GM12878 (cell line): ENCODE results near the gene NFE2L2. TPM values are rescaled to one million over a fixed set of nuclear protein-coding genes. Genes with fewer than 3 reads are reported as not detected.

Experiments used
- ATAC-seq: fragments of 200-7000 bp; cut with Tn5 transposase; 3 replicates; pipeline ENCODE4 v1.9.1; 2020; ENCODE audit warnings: mild to moderate bottlenecking, moderate library complexity
- BruUV-seq: library from RNA; stranded (reverse); fragments of 400-500 nt; replicated peaks from 2 replicates; lab custom pipeline; 2021; lab: Mats Ljungman, UMichigan
- CTCF ChIA-PET: fragments of 300-600 bp; sonication (Branson Sonifier 250); formaldehyde crosslinking; extraction: SDS; loops from one replicate; lab custom pipeline; 2021; ENCODE audit warnings: inconsistent platforms; lab: Yijun Ruan, JAX
- POLR2A ChIA-PET: fragments of 350-600 bp; formaldehyde crosslinking; extraction: SDS; loops from one replicate; lab custom pipeline; 2021; ENCODE audit warnings: inconsistent platforms; lab: Charles Lee
- RAD21 ChIA-PET: fragments of 300-600 bp; sonication (Branson Sonifier 250); formaldehyde crosslinking; loops from one replicate; lab custom pipeline; 2023; ENCODE audit warnings: antibody characterized with exemption; ENCODE audit not compliant: unreplicated experiment; lab: Charles Lee
- SMC1A ChIA-PET: fragments of 300-600 bp; sonication (Branson Sonifier 250); formaldehyde crosslinking; loops from one replicate; lab custom pipeline; 2023; ENCODE audit not compliant: unreplicated experiment, uncharacterized antibody; lab: Charles Lee
- DNase-seq: peaks from one replicate; pipeline ENCODE4 v3.0.0-alpha.2; 2011; ENCODE audit warnings: low read depth, low spot score
- FAIRE-seq: peaks from 3 replicates; lab custom pipeline; 2011; peaks lifted over from hg19 to GRCh38; lab: Jason Lieb, UNC
- H2AFZ ChIP-seq: 2 replicates; pipeline ENCODE4 v1.6.0; 2011; ENCODE audit warnings: low read depth, low read length, control low read depth; ENCODE audit not compliant: control insufficient read depth
- H3K27ac ChIP-seq: 2 replicates; pipeline ENCODE4 v1.5.1; 2011; ENCODE audit warnings: control low read depth; ENCODE audit not compliant: control insufficient read depth, insufficient read depth
- H3K27me3 ChIP-seq, 2 experiments: replicated peaks in 1 of 2; 2 replicates each; pipeline versions ENCODE4 v1.6.0 to v1.6.1; 2011; ENCODE audit warnings: low read length in 1 of 2; ENCODE audit not compliant: control insufficient read depth in 2 of 2, insufficient read depth in 2 of 2
- H3K36me3 ChIP-seq, 2 experiments: 2 replicates each; pipeline ENCODE4 v1.5.1; 2011; ENCODE audit warnings: low read length in 1 of 2; ENCODE audit not compliant: control insufficient read depth in 2 of 2, insufficient read depth in 2 of 2
- H3K4me1 ChIP-seq: 2 replicates; pipeline ENCODE4 v1.6.1; 2011; ENCODE audit warnings: mild to moderate bottlenecking, low read length, moderate library complexity, mixed read lengths; ENCODE audit not compliant: control insufficient read depth, insufficient read depth
- H3K4me2 ChIP-seq: 2 replicates; pipeline ENCODE4 v1.6.0; 2011; ENCODE audit warnings: control low read depth; ENCODE audit not compliant: control insufficient read depth, insufficient read depth
- H3K4me3 ChIP-seq: fragments of 200-600 bp; sonication (generic); 2 replicates; pipeline ENCODE4 v1.5.1; 2016
- H3K79me2 ChIP-seq: 2 replicates; pipeline ENCODE4 v1.6.0; 2011; ENCODE audit warnings: low read length; ENCODE audit not compliant: control insufficient read depth, insufficient read depth
- H3K9ac ChIP-seq: 2 replicates; pipeline ENCODE4 v1.8.0; 2011; ENCODE audit warnings: low read length, control low read depth, mixed read lengths; ENCODE audit not compliant: control insufficient read depth, insufficient read depth
- H3K9me3 ChIP-seq: replicated peaks from 3 replicates; pipeline ENCODE4 v1.5.1; 2011; ENCODE audit warnings: mild to moderate bottlenecking, low read length; ENCODE audit not compliant: control insufficient read depth, insufficient read depth
- H4K20me1 ChIP-seq: 2 replicates; pipeline ENCODE4 v1.6.0; 2011; ENCODE audit not compliant: control insufficient read depth, insufficient read depth
- CBX3 ChIP-seq: fragments of 200-600 bp; sonication (generic); IDR thresholded peaks from 2 replicates; pipeline ENCODE4 v1.6.1; 2016; ENCODE audit warnings: low read depth, borderline replicate concordance
- IKZF2 ChIP-seq, 2 experiments: fragments of 450-650 bp; IDR thresholded peaks; 2 replicates each; pipeline ENCODE4 v1.6.1; 2017; ENCODE audit warnings: mild to moderate bottlenecking in 2 of 2, moderate library complexity in 2 of 2
- RAD51 ChIP-seq: fragments of 450-650 bp; IDR thresholded peaks from 2 replicates; pipeline ENCODE4 v1.6.1; 2016; ENCODE audit warnings: moderate library complexity, mild to moderate bottlenecking, inconsistent platforms
- RB1 ChIP-seq: fragments of 450-650 bp; formaldehyde crosslinking; IDR thresholded peaks from 2 replicates; pipeline ENCODE4 v1.6.1; 2017; ENCODE audit warnings: mild to moderate bottlenecking, borderline replicate concordance
- SMARCA5 ChIP-seq: fragments of 450-650 bp; IDR thresholded peaks from 2 replicates; pipeline ENCODE4 v1.6.1; 2017; ENCODE audit warnings: mild to moderate bottlenecking
- ZSCAN29 ChIP-seq: fragments of 450-650 bp; IDR thresholded peaks from 2 replicates; pipeline ENCODE4 v1.6.1; 2017; ENCODE audit warnings: mild to moderate bottlenecking, moderate library complexity
- WGBS: methylation state at CpG from one replicate; pipeline ENCODE4 v1.1.6; 2016; ENCODE audit warnings: low lambda C conversion rate; ENCODE audit not compliant: insufficient replicate concordance, insufficient coverage; ENCODE audit errors: missing lambda C conversion rate; 5-methylcytosine and 5-hydroxymethylcytosine counted together
- in situ Hi-C: fragments of 300-500 bp; cut with MboI; formaldehyde crosslinking; loops from 9 replicates; pipeline ENCODE4 v1.14.3; 2018; ENCODE audit warnings: mixed read lengths
- intact Hi-C: fragments of 100-400 bp; cut with micrococcal nuclease; formaldehyde crosslinking; loops from one replicate; pipeline ENCODE4 v1.14.2; 2022; ENCODE audit not compliant: unreplicated experiment
- polyA plus RNA-seq, 11 experiments: library from polyadenylated mRNA; depleted of rRNA in 4 of 11; unstranded in 6 of 11; stranded (reverse) in 5 of 11; fragments of >200 nt; fragmentation: Nextera tagmentation in 4 of 11; fragmentation: Illumina TruSeq in 1 of 11; extraction: Ambion mirVana in 4 of 11; extraction: Trizol in 1 of 11; gene quantifications; 1 replicate in 1 of 11; 2 replicates in 10 of 11; pipeline versions ENCODE4 v1.2.1 to v1.2.3, GENCODE V29; 2011 to 2016; ENCODE audit warnings: inconsistent platforms in 2 of 11, missing spikeins in 2 of 11, low read depth in 1 of 11
- total RNA-seq, 4 experiments: library from RNA; depleted of rRNA in 3 of 4; stranded (reverse); fragments of >200 nt in 3 of 4; fragmentation: Illumina TruSeq in 1 of 4; extraction: Trizol in 1 of 4; gene quantifications; 2 replicates each; pipeline versions ENCODE4 v1.2.1 to v1.2.3, GENCODE V29; 2013 to 2021

The NFE2L2 gene
- total and polyA plus RNA-seq, 10 of the 15 experiments (the other 5 are each of a cell fraction or from before 2014, with no cell fraction given) = 18.4 to 69.8 (median 37.1) TPM

GRCh38 chr2:177264693-177265587, at the start of gene NFE2L2 (continued):
- TF ChIP-seq CBX3 (no peak), IKZF2 (IDR thresholded peaks at IDR 0.05) (peak; percentile 55 to 62; a peak in 3 of 4 replicates)

- SMC1A ChIA-PET = interaction anchor here (0.7 to 2.1 kb wide), 9 partner anchors 8 to 153 kb away, joined by 3 to 8 read pairs (median 5); no protein-coding TSS in a partner anchor
- no peaks in the 10 kb centered on the region for H4K20me1 ChIP-seq
- FAIRE-seq = no peak
- no peak overlapping the region for H3K4me3 ChIP-seq
- no peak for TF ChIP-seq ZSCAN29
- no peak for TF ChIP-seq RB1
- no peak for TF ChIP-seq SMARCA5
- TF ChIP-seq RAD51 = no peak
- POLR2A ChIA-PET = interaction anchor here (0.5 kb wide), 1 partner anchor 160 kb away, joined by 3 read pairs; no protein-coding TSS in a partner anchor
- no peak overlapping the region for H3K4me2 ChIP-seq
- H3K27me3 ChIP-seq = no peaks in the 10 kb centered on the region
- H2AFZ ChIP-seq = no peak overlapping the region
- in situ Hi-C loops = no loop called here
- BruUV-seq = no TSS peak
- no peak for DNase-seq
- no peaks in the 10 kb centered on the region for H3K4me1 ChIP-seq
- H3K9ac ChIP-seq = no peak overlapping the region
- RAD21 ChIA-PET = no interaction called here
- no peaks in the 10 kb centered on the region for H3K9me3 ChIP-seq
- no peak for ATAC-seq
- no peaks in the 10 kb centered on the region for H3K36me3 ChIP-seq
- H3K27ac ChIP-seq = no peak overlapping the region
- CTCF ChIA-PET = interaction anchor here (0.8 to 2.7 kb wide), 6 partner anchors 8 to 192 kb away, joined by 3 to 9 read pairs (median 4); no protein-coding TSS in a partner anchor
- 100% methylated on average over 1 of the region's 1 CpG for WGBS
- no peaks in the 10 kb centered on the region for H3K79me2 ChIP-seq
- intact Hi-C loops = no loop called here
Observed at GRCh38 chr2:177314194-177314593, 49.7 kb upstream of the NFE2L2 start.
